Stomach (tissue), 9 donors: ENCODE results near the gene PGA3. TPM values are rescaled to one million over a fixed set of nuclear protein-coding genes. Genes with fewer than 3 reads are reported as not detected.

Experiments used
- DNase-seq, 2 donors: peaks; one replicate each; pipeline versions ENCODE4 v3.0.0 to v3.0.0-alpha.2; 2013 to 2019
- H3K27ac ChIP-seq, 5 donors: fragments of 200-600 bp in 4 of 5; sonication (generic) in 4 of 5; one replicate each; pipeline ENCODE4 v1.5.1; 2013 to 2019; ENCODE audit warnings: mild to moderate bottlenecking in 1 of 5, moderate library complexity in 1 of 5
- H3K27me3 ChIP-seq, 3 donors: fragments of 200-600 bp; sonication (generic); one replicate each; pipeline ENCODE4 v1.5.1; 2017 to 2019; ENCODE audit warnings: mixed run types in 1 of 3
- H3K36me3 ChIP-seq, 4 donors: fragments of 200-600 bp; sonication (generic); 1 replicate in 3 of 4; 2 replicates in 1 of 4; pipeline ENCODE4 v1.5.1; 2016 to 2019
- H3K4me1 ChIP-seq, 4 donors: fragments of 200-600 bp; sonication (generic); one replicate each; pipeline ENCODE4 v1.5.1; 2016 to 2019
- H3K4me3 ChIP-seq, 4 donors: fragments of 200-600 bp; sonication (generic) in 3 of 4; one replicate each; pipeline ENCODE4 v1.5.1; 2016 to 2019; ENCODE audit warnings: mild to moderate bottlenecking in 1 of 4
- H3K9me3 ChIP-seq, 4 donors: fragments of 200-600 bp; sonication (generic); one replicate each; pipeline ENCODE4 v1.5.1; 2016 to 2019
- EP300 ChIP-seq: sonication (generic); formaldehyde crosslinking; IDR thresholded peaks from one replicate; pipeline ENCODE4 v1.6.1; 2017; ENCODE audit warnings: antibody characterized with exemption
- POLR2A ChIP-seq, 4 donors: fragments of 450-650 bp; IDR thresholded peaks; one replicate each; pipeline ENCODE4 v1.6.1; 2016; ENCODE audit warnings: antibody characterized with exemption in 4 of 4, control low read depth in 2 of 4, mild to moderate bottlenecking in 1 of 4, moderate library complexity in 1 of 4
- POLR2AphosphoS5 ChIP-seq, 3 donors: sonication (generic); formaldehyde crosslinking; IDR thresholded peaks; one replicate each; pipeline ENCODE4 v1.6.1; 2016; ENCODE audit warnings: antibody characterized with exemption in 3 of 3
- WGBS, 5 donors: extraction: QIAGEN DNeasy Blood & Tissue Kit in 3 of 5; methylation state at CpG; one replicate each; pipeline versions ENCODE4 v1.1.5 to v1.1.7; 2013 to 2018; 5-methylcytosine and 5-hydroxymethylcytosine counted together
- intact Hi-C: fragments of 100-400 bp; cut with DNase I; formaldehyde crosslinking; loops from one replicate; pipeline ENCODE4 v1.15.1; 2023; ENCODE audit warnings: low total_unique reads
- polyA plus RNA-seq, 3 donors: library from polyadenylated mRNA; stranded (reverse); fragments of 200-250 nt; gene quantifications; one replicate each; pipeline ENCODE4 v1.2.3, GENCODE V29; 2013
- total RNA-seq, 5 donors: library from RNA; depleted of rRNA; stranded (reverse); fragments of >200 nt; gene quantifications; one replicate each; pipeline versions ENCODE4 v1.1.0 to v1.2.3, GENCODE V29; 2014 to 2016
- TF ChIP-seq, protein P1 (sequence below), 7 experiments: fragments of 450-650 bp in 4 of 7; fragments of 200-600 bp in 3 of 7; sonication (generic) in 3 of 7; IDR thresholded peaks; one replicate each; pipeline ENCODE4 v1.5.1; 2016 to 2019; ENCODE audit warnings: antibody characterized with exemption in 7 of 7, control low read depth in 2 of 7, mild to moderate bottlenecking in 1 of 7
- donor health status: healthy with polysubstance abuse.
- donor health status: Bipolar disorder and iron deficiency.
- donor health status: healthy.

The PGA3 gene
- total and polyA plus RNA-seq, 8 donors: 367 to 73,485 (median 18,470) TPM

GRCh38 chr11:61193596-61193995 lies 9.7 kb upstream of the PGA3 start:
- peak; percentile 37 to 80 for DNase-seq
- Histone ChIP-seq H3K4me1 (peaks cover 0 to 27% (median 20%) of the 10 kb centered on the region in 4 donors), H3K4me3 (no peak overlapping the region), H3K9me3 (peaks cover 0 to 2% (median under 1%) of the 10 kb centered on the region in 4 donors), H3K27me3 (peaks cover 0 to 9% (median 0%) of the 10 kb centered on the region in 3 donors), H3K27ac (peak overlapping the region; percentile 73 to 88 (median 76)), H3K36me3 (no peaks in the 10 kb centered on the region)
- 17 to 34% (median 21%) methylated on average over 12 of the region's 12 CpGs for WGBS, 5 donors
- peak in 2 of 3 donors; percentile 41 to 51 for TF ChIP-seq POLR2AphosphoS5 (IDR thresholded peaks at IDR 0.05)
- TF ChIP-seq, protein P1, sequence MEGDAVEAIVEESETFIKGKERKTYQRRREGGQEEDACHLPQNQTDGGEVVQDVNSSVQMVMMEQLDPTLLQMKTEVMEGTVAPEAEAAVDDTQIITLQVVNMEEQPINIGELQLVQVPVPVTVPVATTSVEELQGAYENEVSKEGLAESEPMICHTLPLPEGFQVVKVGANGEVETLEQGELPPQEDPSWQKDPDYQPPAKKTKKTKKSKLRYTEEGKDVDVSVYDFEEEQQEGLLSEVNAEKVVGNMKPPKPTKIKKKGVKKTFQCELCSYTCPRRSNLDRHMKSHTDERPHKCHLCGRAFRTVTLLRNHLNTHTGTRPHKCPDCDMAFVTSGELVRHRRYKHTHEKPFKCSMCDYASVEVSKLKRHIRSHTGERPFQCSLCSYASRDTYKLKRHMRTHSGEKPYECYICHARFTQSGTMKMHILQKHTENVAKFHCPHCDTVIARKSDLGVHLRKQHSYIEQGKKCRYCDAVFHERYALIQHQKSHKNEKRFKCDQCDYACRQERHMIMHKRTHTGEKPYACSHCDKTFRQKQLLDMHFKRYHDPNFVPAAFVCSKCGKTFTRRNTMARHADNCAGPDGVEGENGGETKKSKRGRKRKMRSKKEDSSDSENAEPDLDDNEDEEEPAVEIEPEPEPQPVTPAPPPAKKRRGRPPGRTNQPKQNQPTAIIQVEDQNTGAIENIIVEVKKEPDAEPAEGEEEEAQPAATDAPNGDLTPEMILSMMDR (IDR thresholded peaks at IDR 0.05): no peak
- TF ChIP-seq EP300: no peak
- TF ChIP-seq POLR2A (IDR thresholded peaks at IDR 0.05): no peak
- intact Hi-C loops: no loop called here

GRCh38 chr11:61194169-61194671 lies 9.1 kb upstream of the PGA3 start:
- TF ChIP-seq POLR2AphosphoS5 (IDR thresholded peaks at IDR 0.05): peak in 2 of 3 donors; percentile 3 to 21
- TF ChIP-seq, protein P1 (IDR thresholded peaks at IDR 0.05): no peak
- DNase-seq: peak in 1 of 2 donors; percentile 72
- H3K4me3 ChIP-seq: no peak overlapping the region
- H3K27ac ChIP-seq: peak overlapping the region; percentile 73 to 88 (median 76)
- intact Hi-C loops: no loop called here
- peaks cover 0 to 8% (median 3%) of the 10 kb centered on the region in 4 donors for H3K9me3 ChIP-seq
- 31 to 56% (median 39%) methylated on average over 11 to 12 of the region's 12 CpGs for WGBS, 5 donors
- peaks cover 0 to 27% (median 20%) of the 10 kb centered on the region in 4 donors for H3K4me1 ChIP-seq
- H3K27me3 ChIP-seq: peaks cover 0 to 9% (median 0%) of the 10 kb centered on the region in 3 donors
- no peaks in the 10 kb centered on the region for H3K36me3 ChIP-seq

DNA sequence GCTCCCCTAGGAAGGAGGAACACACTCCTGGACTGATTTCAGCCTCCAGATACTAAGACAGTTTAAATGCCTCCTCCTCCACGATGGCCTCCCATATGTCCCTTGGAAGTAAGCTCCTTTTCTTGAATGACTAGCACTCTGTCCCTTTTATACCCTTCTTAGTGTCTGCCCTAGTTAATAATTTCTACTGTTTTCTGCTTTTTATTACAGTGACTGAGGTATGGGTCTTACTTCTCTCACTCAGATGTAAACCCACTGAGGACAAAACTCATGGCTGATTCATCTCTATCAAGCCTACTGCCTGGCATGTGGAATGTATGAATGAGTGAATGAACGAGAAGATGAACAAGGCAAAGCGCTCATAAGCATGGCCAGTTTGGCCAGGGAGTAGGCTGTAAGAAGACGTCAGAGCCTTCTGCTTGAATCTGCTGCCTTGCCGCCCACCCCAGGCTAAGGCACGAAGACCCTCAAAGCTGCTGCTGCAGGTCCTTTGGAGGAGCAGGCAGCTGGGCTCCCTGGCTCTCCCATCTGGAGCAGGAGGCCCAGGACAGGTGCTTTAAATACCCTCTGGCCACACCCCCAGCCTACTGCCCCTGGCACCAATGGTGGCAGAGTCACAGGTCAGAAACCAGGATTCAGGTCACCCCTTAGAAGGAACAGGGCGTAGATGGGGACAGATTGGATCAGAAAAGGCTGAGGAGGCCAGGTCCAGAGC lies 8.2 kb upstream of the PGA3 start:
- TF ChIP-seq, protein P1 (IDR thresholded peaks at IDR 0.05): no peak
- TF ChIP-seq POLR2A (IDR thresholded peaks at IDR 0.05): peak in 2 of 4 donors; percentile 71 to 89
- TF ChIP-seq EP300: no peak
- TF ChIP-seq POLR2AphosphoS5 (IDR thresholded peaks at IDR 0.05): peak in 2 of 3 donors; percentile 94 to 98
- Histone ChIP-seq H3K4me3 (peak overlapping the region in 1 of 4 donors; percentile 4), H3K9me3 (peaks cover 0 to 9% (median 4%) of the 10 kb centered on the region in 4 donors), H3K27ac (peak overlapping the region; percentile 73 to 88 (median 76)), H3K4me1 (peaks cover 0 to 27% (median 20%) of the 10 kb centered on the region in 4 donors), H3K36me3 (no peaks in the 10 kb centered on the region), H3K27me3 (peaks cover 0 to 9% (median 0%) of the 10 kb centered on the region in 3 donors)
- DNase-seq: peak in 1 of 2 donors; percentile 94
- WGBS, 5 donors: 33 to 65% (median 46%) methylated on average over 7 of the region's 7 CpGs
- intact Hi-C loops: no loop called here

DNA sequence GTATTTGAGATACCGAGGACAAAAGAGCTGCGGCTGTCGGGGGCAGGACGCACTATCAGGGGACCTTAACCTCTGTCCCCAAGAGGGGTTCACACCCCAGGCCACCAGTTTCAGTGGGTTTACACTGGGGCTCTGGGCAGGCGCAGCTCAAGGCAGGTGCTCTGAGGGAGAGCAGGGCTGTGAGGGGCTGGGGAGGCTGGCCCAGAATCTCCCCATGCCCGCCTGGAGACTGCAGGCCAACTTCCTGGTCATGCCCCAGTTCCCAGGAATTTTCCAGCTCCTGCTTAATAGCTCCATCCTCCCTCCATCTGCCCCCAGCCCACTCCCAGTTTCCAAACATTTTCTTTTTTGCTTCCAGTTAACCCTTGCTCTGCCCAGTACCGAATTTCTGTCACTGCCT lies 7.6 kb upstream of the PGA3 start:
- 30 to 62% (median 38%) methylated on average over 7 of the region's 7 CpGs for WGBS, 5 donors
- peaks cover 0 to 9% (median 4%) of the 10 kb centered on the region in 4 donors for H3K9me3 ChIP-seq
- DNase-seq: peak in 1 of 2 donors; percentile 83
- TF ChIP-seq EP300 (no peak), POLR2AphosphoS5 (IDR thresholded peaks at IDR 0.05) (no peak), POLR2A (IDR thresholded peaks at IDR 0.05) (no peak)
- intact Hi-C loops: no loop called here
- peak overlapping the region; percentile 73 to 88 (median 76) for H3K27ac ChIP-seq
- H3K27me3 ChIP-seq: peaks cover 0 to 9% (median 0%) of the 10 kb centered on the region in 3 donors
- H3K36me3 ChIP-seq: no peaks in the 10 kb centered on the region
- peaks cover 0 to 27% (median 20%) of the 10 kb centered on the region in 4 donors for H3K4me1 ChIP-seq
- no peak overlapping the region for H3K4me3 ChIP-seq
